Mononuclear cell (primary cell): Measurements from ENCODE around the gene NCKIPSD. TPM values are rescaled to one million over a fixed set of nuclear protein-coding genes. Genes with fewer than 3 reads are reported as not detected.
"Not testable (repeated sequence)": the region's sequence is repeated elsewhere in the genome, so short reads cannot be mapped to it uniquely, and the experiment has no call there.

Source experiments
- H3K27me3 ChIP-seq: 2 replicates; pipeline ENCODE4 v1.6.0; 2011; ENCODE audit warnings: low read length, control low read depth; ENCODE audit not compliant: insufficient read depth
- H3K4me1 ChIP-seq: 2 replicates; pipeline ENCODE4 v1.5.1; 2011; ENCODE audit warnings: mild to moderate bottlenecking, low read length, control low read depth; ENCODE audit not compliant: insufficient read depth
- H3K4me3 ChIP-seq: 2 replicates; pipeline ENCODE4 v1.5.1; 2011; ENCODE audit warnings: mild to moderate bottlenecking, low read length, moderate library complexity
- H3K9me3 ChIP-seq: 2 replicates; pipeline ENCODE4 v1.5.1; 2011; ENCODE audit warnings: low read depth, mild to moderate bottlenecking, control low read depth, low read length
- total RNA-seq: library from RNA; depleted of rRNA; stranded (reverse); fragments of >200 nt; gene quantifications from one replicate; pipeline ENCODE4 v1.2.3, GENCODE V29; 2012

Gene NCKIPSD
- total RNA-seq = 6.3 TPM

DNA sequence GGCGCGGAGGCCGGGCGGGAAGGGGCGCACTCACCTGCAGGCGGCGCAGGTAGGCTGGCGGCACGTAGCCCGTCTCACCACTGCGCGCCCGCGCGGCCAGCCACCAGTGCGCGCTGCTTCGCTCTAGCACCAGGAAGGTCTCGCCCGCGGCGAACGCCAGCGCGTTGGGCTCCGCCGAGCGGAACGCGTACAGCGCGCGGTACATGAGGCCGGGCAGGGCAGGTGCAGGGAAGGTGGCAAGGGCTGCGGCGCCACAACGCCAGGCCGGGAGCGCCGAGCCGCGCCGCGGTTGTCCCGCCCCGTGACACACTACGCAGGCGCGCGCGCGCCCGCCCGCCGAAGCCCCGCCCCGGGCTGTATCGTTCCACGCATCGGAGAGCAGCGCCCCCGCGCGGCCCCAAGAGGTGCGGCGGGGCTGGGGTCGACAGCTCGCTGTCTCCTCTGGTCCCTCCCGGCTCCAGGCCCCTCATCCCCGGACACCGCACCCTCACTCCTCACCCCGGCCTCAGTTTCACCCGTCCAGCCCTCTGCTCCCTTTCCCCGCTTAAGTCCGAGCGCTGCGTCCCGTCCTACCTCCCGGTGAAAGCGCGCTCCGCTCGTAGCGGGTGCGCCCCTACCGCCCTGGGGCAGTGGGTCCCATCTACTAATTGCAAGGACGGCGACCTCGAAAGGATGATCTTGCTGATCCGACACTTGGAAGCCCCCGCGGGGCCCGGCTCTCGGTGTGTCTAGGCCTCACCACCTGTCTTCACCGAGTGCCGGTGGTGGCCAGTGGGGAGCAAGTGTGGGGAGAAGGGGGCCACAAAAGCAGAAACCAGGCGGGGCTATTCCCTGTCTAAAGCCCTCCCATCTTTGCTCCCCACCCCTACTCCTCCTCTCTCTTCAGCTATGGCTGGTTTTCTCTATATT, at the start of gene NCKIPSD:
TSS of gene NCKIPSD (minus strand) at position 313 of the 909 bp plus-strand sequence. CDS start at position 205, 108 bp downstream.
- peaks cover 24% of the 10 kb centered on the region for H3K4me1 ChIP-seq
- H3K27me3 ChIP-seq = no peaks in the 10 kb centered on the region
- H3K4me3 ChIP-seq = peak within 1 kb of the TSS; percentile 76
- no peaks in the 10 kb centered on the region for H3K9me3 ChIP-seq

DNA sequence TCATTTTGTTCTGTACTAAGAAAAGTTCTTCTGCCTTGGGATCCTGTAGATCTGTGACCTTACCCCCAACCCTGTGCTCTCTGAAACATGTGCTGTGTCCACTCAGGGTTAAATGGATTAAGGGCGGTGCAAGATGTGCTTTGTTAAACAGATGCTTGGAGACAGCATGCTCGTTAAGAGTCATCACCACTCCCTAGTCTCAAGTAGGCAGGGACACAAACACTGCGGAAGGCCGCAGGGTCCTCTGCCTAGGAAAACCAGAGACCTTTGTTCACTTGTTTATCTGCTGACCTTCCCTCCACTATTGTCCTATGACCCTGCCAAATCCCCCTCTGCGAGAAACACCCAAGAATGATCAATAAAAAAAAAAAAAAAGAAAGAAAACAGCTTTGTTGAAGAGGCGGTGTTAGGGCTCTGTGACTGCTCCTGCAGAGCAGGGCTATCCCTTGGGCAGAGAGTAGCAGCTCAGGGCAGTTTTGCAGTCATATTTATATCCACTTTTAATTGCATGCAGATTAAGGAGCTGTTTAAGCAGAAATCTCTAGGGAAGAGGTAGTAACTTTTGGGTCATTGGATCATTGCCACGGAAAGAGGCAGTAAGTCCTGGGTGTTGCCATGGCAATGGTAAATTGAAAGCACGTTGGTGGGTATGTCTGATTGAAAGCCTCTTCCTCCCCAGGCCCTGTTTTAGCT, 49.5 kb upstream of the NCKIPSD start:
- not testable (repeated sequence) for H3K27me3 ChIP-seq, H3K9me3 ChIP-seq, H3K4me3 ChIP-seq, H3K4me1 ChIP-seq

DNA sequence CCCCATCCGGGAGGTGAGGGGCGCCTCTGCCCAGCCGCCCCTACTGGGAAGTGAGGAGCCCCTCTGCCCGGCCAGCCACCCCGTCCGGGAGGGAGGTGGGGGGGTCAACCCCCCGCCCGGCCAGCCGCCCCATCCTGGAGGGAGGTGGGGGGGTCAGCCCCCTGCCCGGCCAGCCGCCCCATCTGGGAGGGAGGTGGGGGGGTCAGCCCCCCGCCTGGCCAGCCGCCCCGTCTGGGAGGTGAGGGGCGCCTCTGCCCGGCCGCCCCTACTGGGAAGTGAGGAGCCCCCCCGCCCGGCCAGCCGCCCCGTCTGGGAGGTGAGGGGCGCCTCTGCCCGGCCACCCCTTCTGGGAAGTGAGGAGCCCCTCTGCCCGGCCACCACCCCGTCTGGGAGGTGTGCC, 48.8 kb upstream of the NCKIPSD start:
- not testable (repeated sequence) for H3K4me3 ChIP-seq, H3K9me3 ChIP-seq, H3K4me1 ChIP-seq, H3K27me3 ChIP-seq

DNA sequence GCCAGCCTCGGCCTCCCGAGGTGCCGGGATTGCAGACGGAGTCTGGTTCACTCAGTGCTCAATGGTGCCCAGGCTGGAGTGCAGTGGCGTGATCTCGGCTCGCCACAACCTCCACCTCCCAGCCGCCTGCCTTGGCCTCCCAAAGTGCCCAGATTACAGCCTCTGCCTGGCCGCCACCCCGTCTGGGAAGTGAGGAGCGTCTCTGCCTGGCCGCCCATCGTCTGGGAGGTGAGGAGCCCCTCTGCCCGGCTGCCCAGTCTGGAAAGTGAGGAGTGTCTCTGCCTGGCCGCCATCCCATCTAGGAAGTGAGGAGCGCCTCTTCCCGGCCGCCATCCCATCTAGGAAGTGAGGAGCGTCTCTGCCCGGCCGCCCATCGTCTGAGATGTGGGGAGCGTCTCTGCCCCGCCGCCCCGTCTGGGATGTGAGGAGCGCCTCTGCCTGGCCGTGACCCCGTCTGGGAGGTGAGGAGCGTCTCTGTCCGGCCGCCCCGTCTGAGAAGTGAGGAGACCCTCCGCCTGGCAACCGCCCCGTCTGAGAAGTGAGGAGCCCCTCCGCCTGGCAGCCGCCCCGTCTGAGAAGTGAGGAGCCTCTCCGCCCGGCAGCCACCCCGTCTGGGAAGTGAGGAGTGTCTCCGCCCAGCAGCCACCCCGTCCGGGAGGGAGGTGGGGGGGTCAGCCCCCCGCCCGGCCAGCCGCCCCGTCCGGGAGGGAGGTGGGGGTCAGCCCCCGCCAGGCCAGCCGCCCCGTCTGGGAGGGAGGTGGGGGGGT, 48.2 kb upstream of the NCKIPSD start:
- not testable (repeated sequence) for H3K4me3 ChIP-seq, H3K4me1 ChIP-seq, H3K9me3 ChIP-seq, H3K27me3 ChIP-seq

DNA sequence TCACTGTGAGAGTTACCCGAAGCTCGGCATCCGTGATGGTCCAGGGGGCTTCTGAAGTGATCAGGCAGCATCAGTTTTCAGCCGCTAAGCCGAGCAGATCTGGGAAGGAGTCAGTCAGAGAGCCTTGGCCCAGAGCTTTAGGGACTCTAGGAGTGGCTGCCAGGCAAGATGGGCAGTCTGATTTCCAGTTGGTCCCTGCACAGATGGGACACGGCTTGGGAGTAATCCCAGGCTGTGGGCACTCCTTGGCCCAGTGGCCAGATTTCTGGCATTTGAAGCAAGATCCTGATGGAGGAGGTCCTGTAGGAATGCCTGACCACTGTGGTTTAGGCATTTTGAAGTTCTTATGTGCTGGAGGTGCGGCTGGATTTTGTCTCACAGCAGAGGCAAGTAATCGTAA, 41.8 kb upstream of the NCKIPSD start:
- no peaks in the 10 kb centered on the region for H3K4me1 ChIP-seq
- H3K4me3 ChIP-seq = no peak overlapping the region
- no peaks in the 10 kb centered on the region for H3K27me3 ChIP-seq
- H3K9me3 ChIP-seq = no peaks in the 10 kb centered on the region

DNA sequence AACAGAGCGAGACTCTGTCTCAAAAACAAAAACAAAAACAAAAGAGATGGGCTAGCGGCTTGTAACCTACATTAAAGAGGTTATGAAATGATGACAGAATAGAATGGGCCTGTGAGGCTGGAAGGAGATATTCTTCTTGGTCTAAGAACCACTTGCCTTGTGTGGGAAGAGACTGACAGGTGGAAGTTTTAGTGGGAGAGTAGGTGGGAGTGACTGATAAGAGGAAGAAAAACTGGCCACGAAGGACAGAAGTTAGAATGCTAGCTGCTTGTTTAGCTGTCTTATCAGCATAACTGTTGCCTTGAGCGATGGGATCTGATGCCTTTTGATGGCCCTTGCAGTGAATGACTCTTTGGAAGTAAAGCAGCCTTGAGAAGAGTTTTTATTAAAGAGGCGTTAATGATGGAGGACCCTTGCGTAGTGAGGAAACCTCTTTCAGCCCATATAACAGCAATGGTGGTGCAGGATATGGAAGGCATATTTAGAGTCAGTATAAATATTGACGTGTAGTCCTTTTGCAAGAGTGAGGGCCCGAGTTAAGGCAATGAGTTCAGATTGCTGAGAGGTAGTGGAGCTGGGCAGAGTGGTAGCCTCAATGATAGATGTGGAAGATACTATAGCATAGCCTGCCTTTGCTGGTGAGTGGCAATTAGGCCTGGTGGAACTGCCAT, 39.6 kb upstream of the NCKIPSD start:
- not testable (repeated sequence) for H3K9me3 ChIP-seq, H3K4me1 ChIP-seq, H3K27me3 ChIP-seq, H3K4me3 ChIP-seq

DNA sequence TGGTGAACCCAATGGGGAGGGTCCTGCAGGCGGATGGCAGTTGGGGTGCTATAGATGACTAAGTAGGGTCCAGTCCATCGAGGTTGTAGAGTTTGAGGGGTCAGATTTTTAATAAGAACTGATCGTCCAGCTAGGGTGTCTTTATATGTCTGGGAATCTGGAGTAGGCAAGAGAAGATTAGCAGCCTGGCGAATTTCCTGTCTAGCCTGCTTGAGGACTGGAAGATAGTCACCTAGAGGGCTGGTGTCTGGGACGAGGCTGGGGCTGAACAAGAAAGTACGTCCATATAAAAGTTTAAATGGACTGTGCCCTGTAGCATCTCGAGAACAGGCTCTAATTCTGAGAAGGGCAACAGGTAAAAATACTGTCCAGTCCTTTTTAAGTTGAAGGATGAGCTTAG, 38.0 kb upstream of the NCKIPSD start:
- Histone ChIP-seq H3K4me3 (no peak overlapping the region), H3K9me3 (no peaks in the 10 kb centered on the region), H3K27me3 (no peaks in the 10 kb centered on the region), H3K4me1 (no peaks in the 10 kb centered on the region)

DNA sequence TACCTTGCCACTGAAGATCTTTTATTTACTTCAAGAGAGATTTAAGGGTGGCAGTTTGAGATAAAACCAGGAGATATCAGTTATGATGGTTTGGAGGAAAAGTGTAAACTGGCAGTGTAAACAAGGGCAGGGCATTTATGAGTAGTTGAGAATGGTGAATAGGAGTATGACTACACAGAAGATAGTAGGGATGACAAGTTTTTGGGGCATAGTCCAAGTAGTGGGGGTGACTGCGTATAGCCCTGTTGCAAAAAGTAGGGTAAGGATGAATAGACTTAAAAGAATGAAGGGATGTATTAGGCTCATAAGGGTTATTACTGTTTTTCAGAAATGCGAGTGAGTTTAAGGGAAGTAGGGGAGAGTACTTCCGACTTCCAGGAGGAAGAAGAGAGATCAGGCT, 37.6 kb upstream of the NCKIPSD start:
- not testable (repeated sequence) for H3K4me3 ChIP-seq, H3K4me1 ChIP-seq, H3K27me3 ChIP-seq, H3K9me3 ChIP-seq

DNA sequence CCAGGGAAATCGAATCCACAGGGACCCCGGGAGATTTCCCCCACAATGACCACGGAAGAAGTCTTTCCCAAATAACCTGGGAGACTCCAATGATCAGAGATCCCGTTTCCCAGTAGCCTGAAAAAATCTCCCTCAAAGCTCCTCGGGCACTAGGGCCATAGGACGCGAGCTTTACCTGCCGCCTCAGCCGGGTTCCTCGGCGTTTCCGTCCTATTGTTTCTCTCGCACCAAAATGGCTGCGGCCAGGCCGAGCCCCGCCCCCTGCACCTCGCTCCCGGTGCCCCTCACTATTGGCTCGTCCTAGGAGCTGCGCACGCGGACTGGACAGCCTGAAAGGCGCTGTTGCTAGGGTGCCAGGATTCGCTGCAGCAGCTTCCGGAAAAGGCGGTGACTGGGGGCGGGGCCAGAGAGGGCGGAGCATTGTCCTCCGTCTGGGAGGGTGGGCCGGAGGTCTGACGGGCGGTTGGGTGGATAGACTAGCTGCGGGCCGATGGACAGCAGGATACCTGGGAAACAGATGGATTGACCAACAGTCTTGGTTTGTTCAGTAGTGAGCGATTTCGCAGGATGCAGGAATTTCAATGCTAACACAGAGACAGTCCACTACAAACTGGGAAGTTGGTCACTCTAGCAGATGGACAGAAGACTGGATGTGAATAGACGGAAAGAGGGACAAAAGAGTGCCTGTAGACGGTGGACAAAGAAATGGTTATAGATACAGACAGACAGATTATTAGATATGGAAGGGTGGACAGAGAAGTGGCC, 31.4 kb upstream of the NCKIPSD start, which contains the start of gene IP6K2:
TSS of gene IP6K2 (minus strand) at position 240 of the 765 bp plus-strand sequence. CDS start 21,930 bp downstream, outside the sequence.
- peaks cover 30% of the 10 kb centered on the region for H3K4me1 ChIP-seq
- H3K4me3 ChIP-seq = peak within 1 kb of the TSS; percentile 100
- no peaks in the 10 kb centered on the region for H3K9me3 ChIP-seq
- no peaks in the 10 kb centered on the region for H3K27me3 ChIP-seq

DNA sequence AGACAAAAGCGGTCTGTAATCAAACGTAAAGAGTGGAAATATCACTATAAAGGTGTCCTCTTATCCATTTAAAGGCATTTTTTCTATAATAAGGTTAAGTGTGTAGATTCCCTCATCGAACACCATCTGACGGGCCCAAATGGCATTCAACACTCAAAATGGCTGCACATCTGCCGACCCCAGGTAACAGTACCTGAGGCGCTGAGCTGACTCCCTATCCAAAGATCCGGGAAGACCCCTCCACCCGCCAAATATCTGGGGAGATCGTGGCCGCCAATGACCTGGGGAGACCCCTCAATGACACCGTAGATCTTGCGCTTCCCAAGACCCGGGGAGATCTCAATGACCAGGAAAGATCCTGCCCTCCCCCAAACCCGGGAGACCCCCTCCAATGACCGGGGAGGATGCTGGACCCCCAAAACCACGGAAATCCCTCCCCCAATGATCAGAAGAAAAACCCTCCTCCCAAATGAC, 30.8 kb upstream of the NCKIPSD start:
- Histone ChIP-seq H3K4me1 (peaks cover 34% of the 10 kb centered on the region), H3K9me3 (no peaks in the 10 kb centered on the region), H3K4me3 (peak overlapping the region; percentile 100)

DNA sequence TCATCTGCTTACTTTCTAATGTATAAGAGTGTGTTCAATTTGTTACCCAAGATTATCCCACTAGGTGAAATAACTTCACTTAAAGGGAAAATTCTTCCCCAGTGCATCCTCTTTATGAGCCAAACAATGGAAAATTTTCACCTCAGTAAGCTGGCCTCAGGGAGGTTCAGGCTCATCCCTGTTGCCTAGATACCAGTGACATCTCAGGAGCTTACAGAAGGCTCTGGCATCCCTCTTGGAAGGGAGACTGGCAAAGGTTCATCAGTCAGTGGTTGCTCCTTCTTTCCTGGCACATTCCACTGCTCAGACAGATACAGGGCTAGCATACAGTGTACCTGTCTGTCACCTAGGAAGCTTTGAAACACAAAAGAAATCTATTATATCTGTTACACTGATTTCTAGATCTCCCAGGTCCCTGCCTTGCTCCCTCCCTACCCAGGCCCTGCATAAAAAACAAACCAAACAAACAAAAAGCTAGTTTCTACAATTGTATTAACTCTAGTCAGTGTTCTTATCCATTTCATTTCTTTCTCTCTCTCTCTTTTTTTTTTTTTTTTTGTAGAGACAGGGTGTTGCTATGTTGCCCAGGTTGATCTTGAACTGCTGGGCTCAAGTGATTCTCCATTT, 29.6 kb upstream of the NCKIPSD start:
- H3K4me1 ChIP-seq = peaks cover 34% of the 10 kb centered on the region
- H3K27me3 ChIP-seq = no peaks in the 10 kb centered on the region
- H3K9me3 ChIP-seq = no peaks in the 10 kb centered on the region
- H3K4me3 ChIP-seq = no peak overlapping the region

More for the DNA sequence above, 30.8 kb upstream of the NCKIPSD start:
- H3K27me3 ChIP-seq = no peaks in the 10 kb centered on the region

DNA sequence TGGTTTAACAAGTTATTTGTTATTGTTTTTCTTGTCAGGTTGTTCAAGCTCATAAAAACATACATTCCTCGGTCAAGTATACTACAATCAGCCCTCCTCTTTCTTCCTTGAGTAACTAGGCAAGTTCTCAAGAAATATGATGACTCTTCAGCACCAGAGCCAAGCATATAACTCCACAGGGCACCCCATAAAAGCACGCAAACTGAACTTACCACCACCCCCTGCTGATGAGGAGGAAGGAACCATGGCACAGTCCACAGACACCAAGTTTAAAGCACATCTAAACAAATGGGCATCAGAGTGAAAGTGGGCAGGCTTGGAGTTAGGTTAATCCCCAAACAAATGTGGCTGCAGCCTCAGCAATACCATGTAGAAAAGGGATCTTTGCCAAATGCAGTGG, 26.0 kb upstream of the NCKIPSD start:
- peaks cover 49% of the 10 kb centered on the region for H3K4me1 ChIP-seq

DNA sequence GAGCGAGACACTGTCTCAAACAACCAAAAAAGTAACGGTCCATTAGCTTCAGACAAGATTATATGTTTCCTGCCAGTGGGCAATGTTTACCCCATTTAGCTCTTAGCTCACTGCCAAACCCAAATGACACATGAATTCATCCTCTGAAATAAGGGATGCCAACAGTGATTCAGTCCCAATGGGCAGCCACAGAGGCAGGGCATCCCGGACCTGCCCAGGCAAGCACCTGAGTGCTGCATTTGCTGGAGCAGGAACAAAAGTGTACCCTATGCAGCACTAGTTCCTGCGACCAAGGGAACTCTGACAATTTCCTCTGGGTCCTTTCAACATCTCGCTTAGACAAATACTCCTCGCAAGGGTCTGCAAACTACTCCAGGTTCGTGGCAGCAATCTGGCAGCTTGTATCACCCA, 23.3 kb upstream of the NCKIPSD start:
- H3K4me1 ChIP-seq = peaks cover 32% of the 10 kb centered on the region
- no peak overlapping the region for H3K4me3 ChIP-seq
- no peaks in the 10 kb centered on the region for H3K9me3 ChIP-seq

More for the DNA sequence above, 26.0 kb upstream of the NCKIPSD start:
- Histone ChIP-seq H3K9me3 (no peaks in the 10 kb centered on the region), H3K27me3 (no peaks in the 10 kb centered on the region), H3K4me3 (no peak overlapping the region)

More for the DNA sequence above, 23.3 kb upstream of the NCKIPSD start:
- H3K27me3 ChIP-seq = no peaks in the 10 kb centered on the region
